ENCODE data around the gene PHACTR1.

DNA sequence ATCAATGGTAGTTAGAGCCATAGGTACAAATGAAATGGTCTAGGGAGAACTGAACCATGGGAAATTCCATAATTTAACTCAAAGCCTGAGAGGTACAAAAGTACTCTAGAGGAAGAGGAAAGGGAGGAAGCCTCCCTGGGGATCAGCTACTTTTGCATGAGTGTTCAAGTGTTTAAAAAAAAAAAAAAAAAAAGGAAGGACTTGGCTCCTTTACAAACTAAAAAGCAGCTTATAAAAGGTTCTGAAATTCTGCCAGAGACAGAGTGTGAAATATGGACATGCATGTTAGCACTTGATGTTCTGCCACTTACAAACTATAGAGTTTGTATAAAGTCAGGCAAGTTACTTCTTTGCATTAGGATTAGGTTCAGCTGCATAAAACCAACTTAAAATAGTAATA is 321.7 kb downstream of the PHACTR1 start:
- TF ChIP-seq POLR2AphosphoS5 (IDR thresholded peaks at IDR 0.05), result peak in 3 of 4 donors; percentile 14 to 44 (median 37)
- TF ChIP-seq, protein P1, sequence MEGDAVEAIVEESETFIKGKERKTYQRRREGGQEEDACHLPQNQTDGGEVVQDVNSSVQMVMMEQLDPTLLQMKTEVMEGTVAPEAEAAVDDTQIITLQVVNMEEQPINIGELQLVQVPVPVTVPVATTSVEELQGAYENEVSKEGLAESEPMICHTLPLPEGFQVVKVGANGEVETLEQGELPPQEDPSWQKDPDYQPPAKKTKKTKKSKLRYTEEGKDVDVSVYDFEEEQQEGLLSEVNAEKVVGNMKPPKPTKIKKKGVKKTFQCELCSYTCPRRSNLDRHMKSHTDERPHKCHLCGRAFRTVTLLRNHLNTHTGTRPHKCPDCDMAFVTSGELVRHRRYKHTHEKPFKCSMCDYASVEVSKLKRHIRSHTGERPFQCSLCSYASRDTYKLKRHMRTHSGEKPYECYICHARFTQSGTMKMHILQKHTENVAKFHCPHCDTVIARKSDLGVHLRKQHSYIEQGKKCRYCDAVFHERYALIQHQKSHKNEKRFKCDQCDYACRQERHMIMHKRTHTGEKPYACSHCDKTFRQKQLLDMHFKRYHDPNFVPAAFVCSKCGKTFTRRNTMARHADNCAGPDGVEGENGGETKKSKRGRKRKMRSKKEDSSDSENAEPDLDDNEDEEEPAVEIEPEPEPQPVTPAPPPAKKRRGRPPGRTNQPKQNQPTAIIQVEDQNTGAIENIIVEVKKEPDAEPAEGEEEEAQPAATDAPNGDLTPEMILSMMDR (IDR thresholded peaks at IDR 0.05), result no peak
- no peak for TF ChIP-seq POLR2A (IDR thresholded peaks at IDR 0.05)
- TF ChIP-seq EP300 (IDR thresholded peaks at IDR 0.05), result no peak
